HEK293 (cell line): ENCODE data around the gene TPM1.

ENCODE experiments used
- MEIS1 ChIP-seq: sonication (generic); formaldehyde crosslinking; IDR thresholded peaks from 2 replicates; pipeline ENCODE4 v1.8.1; 2022; ENCODE audit warnings: missing genetic modification reagents, mild to moderate bottlenecking, borderline replicate concordance
- TCF7L2 ChIP-seq: IDR thresholded peaks from 2 replicates; pipeline ENCODE4 v1.6.1; 2011; ENCODE audit warnings: low read depth, mild to moderate bottlenecking, inconsistent platforms, low read length, moderate library complexity, borderline replicate concordance
- YY1 ChIP-seq: fragments of 450-650 bp; formaldehyde crosslinking; IDR thresholded peaks from 2 replicates; pipeline ENCODE4 v1.5.1; 2018; ENCODE audit warnings: missing biosample characterization, missing genetic modification characterization
- ZNF146 ChIP-seq: fragments of 450-650 bp; formaldehyde crosslinking; IDR thresholded peaks from 2 replicates; pipeline ENCODE4 v1.5.1; 2016; ENCODE audit warnings: missing biosample characterization, missing genetic modification characterization
- ZNF350 ChIP-seq: fragments of 450-650 bp; formaldehyde crosslinking; IDR thresholded peaks from 2 replicates; pipeline ENCODE4 v1.5.0; 2017; ENCODE audit warnings: missing biosample characterization, mild to moderate bottlenecking, missing genetic modification characterization
- ZNF626 ChIP-seq: fragments of 450-650 bp; sonication (Bioruptor Pico); formaldehyde crosslinking; IDR thresholded peaks from 2 replicates; pipeline ENCODE4 v1.5.1; 2018; ENCODE audit warnings: missing biosample characterization, missing genetic modification characterization, inconsistent platforms
- TF ChIP-seq, protein P1 (sequence below): fragments of 450-650 bp; formaldehyde crosslinking; IDR thresholded peaks from 2 replicates; pipeline ENCODE4 v1.5.1; 2016; ENCODE audit warnings: missing biosample characterization, missing genetic modification characterization
- TF ChIP-seq, protein P2 (sequence below): fragments of 450-650 bp; formaldehyde crosslinking; optimal IDR thresholded peaks from 2 replicates; pipeline ENCODE3; 2016; ENCODE audit warnings: missing biosample characterization, mild to moderate bottlenecking, missing genetic modification characterization
- TF ChIP-seq, protein P3 (sequence below): sonication (generic); formaldehyde crosslinking; IDR thresholded peaks from 2 replicates; pipeline ENCODE4 v1.8.1; 2022; ENCODE audit warnings: mild to moderate bottlenecking, moderate library complexity, missing genetic modification reagents
- TF ChIP-seq, protein P4 (sequence below): fragments of 450-650 bp; formaldehyde crosslinking; IDR thresholded peaks from 2 replicates; pipeline ENCODE4 v1.5.1; 2016; ENCODE audit warnings: missing biosample characterization, missing genetic modification characterization
- TF ChIP-seq, protein P5 (sequence below): fragments of 450-650 bp; formaldehyde crosslinking; IDR thresholded peaks from 2 replicates; pipeline ENCODE4 v1.5.1; 2016; ENCODE audit warnings: missing biosample characterization, missing genetic modification characterization, low read depth
- TF ChIP-seq, protein P6 (sequence below): fragments of 450-650 bp; formaldehyde crosslinking; IDR thresholded peaks from 2 replicates; pipeline ENCODE4 v1.5.1; 2016; ENCODE audit warnings: missing biosample characterization, missing genetic modification characterization
- TF ChIP-seq, protein P7 (sequence below): fragments of 450-650 bp; formaldehyde crosslinking; IDR thresholded peaks from 2 replicates; pipeline ENCODE4 v1.5.1; 2016; ENCODE audit warnings: missing biosample characterization, missing genetic modification characterization

DNA sequence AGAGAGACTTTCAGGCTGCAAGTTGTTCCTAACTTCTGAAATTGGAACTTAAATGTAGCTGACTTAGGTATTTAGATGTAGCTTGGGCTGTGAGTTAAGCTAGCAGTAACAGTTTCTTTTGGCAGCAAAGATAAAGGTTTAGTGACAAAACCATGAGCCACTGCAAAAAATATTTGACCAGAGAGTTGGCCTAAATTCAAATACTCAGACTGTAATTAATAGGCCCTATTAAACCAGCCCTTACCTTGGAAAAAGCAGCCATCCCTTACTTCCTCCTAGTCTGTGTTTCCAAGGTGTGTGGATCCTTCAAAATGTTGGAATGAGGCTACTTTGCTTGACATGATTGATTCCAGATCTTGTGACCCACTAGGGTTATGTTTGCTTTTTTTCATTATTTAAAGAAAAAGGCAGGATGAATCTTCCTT lies 8.2 kb downstream of the TPM1 start:
- TF ChIP-seq ZNF350 (tag by site-specific recombination) (no peak), ZNF626 (no peak), TCF7L2 (no peak), ZNF146 (tag by site-specific recombination) (no peak), YY1 (tag by site-specific recombination) (no peak), MEIS1 (CRISPR knock-in tag) (no peak)
- TF ChIP-seq, protein P1, sequence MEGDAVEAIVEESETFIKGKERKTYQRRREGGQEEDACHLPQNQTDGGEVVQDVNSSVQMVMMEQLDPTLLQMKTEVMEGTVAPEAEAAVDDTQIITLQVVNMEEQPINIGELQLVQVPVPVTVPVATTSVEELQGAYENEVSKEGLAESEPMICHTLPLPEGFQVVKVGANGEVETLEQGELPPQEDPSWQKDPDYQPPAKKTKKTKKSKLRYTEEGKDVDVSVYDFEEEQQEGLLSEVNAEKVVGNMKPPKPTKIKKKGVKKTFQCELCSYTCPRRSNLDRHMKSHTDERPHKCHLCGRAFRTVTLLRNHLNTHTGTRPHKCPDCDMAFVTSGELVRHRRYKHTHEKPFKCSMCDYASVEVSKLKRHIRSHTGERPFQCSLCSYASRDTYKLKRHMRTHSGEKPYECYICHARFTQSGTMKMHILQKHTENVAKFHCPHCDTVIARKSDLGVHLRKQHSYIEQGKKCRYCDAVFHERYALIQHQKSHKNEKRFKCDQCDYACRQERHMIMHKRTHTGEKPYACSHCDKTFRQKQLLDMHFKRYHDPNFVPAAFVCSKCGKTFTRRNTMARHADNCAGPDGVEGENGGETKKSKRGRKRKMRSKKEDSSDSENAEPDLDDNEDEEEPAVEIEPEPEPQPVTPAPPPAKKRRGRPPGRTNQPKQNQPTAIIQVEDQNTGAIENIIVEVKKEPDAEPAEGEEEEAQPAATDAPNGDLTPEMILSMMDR (tag by site-specific recombination) = no peak
- TF ChIP-seq, protein P2, sequence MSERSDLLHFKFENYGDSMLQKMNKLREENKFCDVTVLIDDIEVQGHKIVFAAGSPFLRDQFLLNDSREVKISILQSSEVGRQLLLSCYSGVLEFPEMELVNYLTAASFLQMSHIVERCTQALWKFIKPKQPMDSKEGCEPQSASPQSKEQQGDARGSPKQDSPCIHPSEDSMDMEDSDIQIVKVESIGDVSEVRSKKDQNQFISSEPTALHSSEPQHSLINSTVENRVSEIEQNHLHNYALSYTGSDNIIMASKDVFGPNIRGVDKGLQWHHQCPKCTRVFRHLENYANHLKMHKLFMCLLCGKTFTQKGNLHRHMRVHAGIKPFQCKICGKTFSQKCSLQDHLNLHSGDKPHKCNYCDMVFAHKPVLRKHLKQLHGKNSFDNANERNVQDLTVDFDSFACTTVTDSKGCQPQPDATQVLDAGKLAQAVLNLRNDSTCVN (tag by site-specific recombination) = no peak
- TF ChIP-seq, protein P3, sequence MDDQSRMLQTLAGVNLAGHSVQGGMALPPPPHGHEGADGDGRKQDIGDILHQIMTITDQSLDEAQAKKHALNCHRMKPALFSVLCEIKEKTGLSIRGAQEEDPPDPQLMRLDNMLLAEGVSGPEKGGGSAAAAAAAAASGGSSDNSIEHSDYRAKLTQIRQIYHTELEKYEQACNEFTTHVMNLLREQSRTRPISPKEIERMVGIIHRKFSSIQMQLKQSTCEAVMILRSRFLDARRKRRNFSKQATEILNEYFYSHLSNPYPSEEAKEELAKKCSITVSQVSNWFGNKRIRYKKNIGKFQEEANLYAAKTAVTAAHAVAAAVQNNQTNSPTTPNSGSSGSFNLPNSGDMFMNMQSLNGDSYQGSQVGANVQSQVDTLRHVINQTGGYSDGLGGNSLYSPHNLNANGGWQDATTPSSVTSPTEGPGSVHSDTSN (CRISPR knock-in tag) = no peak
- TF ChIP-seq, protein P4, sequence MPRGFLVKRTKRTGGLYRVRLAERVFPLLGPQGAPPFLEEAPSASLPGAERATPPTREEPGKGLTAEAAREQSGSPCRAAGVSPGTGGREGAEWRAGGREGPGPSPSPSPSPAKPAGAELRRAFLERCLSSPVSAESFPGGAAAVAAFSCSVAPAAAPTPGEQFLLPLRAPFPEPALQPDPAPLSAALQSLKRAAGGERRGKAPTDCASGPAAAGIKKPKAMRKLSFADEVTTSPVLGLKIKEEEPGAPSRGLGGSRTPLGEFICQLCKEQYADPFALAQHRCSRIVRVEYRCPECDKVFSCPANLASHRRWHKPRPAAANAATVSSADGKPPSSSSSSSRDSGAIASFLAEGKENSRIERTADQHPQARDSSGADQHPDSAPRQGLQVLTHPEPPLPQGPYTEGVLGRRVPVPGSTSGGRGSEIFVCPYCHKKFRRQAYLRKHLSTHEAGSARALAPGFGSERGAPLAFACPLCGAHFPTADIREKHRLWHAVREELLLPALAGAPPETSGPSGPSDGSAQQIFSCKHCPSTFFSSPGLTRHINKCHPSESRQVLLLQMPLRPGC (tag by site-specific recombination) = no peak
- TF ChIP-seq, protein P5, sequence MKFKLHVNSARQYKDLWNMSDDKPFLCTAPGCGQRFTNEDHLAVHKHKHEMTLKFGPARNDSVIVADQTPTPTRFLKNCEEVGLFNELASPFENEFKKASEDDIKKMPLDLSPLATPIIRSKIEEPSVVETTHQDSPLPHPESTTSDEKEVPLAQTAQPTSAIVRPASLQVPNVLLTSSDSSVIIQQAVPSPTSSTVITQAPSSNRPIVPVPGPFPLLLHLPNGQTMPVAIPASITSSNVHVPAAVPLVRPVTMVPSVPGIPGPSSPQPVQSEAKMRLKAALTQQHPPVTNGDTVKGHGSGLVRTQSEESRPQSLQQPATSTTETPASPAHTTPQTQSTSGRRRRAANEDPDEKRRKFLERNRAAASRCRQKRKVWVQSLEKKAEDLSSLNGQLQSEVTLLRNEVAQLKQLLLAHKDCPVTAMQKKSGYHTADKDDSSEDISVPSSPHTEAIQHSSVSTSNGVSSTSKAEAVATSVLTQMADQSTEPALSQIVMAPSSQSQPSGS (tag by site-specific recombination) = no peak
- TF ChIP-seq, protein P6, sequence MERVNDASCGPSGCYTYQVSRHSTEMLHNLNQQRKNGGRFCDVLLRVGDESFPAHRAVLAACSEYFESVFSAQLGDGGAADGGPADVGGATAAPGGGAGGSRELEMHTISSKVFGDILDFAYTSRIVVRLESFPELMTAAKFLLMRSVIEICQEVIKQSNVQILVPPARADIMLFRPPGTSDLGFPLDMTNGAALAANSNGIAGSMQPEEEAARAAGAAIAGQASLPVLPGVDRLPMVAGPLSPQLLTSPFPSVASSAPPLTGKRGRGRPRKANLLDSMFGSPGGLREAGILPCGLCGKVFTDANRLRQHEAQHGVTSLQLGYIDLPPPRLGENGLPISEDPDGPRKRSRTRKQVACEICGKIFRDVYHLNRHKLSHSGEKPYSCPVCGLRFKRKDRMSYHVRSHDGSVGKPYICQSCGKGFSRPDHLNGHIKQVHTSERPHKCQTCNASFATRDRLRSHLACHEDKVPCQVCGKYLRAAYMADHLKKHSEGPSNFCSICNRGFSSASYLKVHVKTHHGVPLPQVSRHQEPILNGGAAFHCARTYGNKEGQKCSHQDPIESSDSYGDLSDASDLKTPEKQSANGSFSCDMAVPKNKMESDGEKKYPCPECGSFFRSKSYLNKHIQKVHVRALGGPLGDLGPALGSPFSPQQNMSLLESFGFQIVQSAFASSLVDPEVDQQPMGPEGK (tag by site-specific recombination) = no peak
- TF ChIP-seq, protein P7, sequence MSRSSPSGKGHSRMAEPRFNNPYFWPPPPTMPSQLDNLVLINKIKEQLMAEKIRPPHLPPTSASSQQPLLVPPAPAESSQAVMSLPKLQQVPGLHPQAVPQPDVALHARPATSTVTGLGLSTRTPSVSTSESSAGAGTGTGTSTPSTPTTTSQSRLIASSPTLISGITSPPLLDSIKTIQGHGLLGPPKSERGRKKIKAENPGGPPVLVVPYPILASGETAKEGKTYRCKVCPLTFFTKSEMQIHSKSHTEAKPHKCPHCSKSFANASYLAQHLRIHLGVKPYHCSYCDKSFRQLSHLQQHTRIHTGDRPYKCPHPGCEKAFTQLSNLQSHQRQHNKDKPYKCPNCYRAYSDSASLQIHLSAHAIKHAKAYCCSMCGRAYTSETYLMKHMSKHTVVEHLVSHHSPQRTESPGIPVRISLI (tag by site-specific recombination) = no peak
